Hematopoietic multipotent progenitor cell treated with erythropoietin and hydrocortisone succinate and interleukin-3 and kit ligand, for 17 days (in vitro differentiated cells): Measurements from ENCODE around the gene MAST4.

Experiments used
- DNase-seq: peaks from one replicate; pipeline ENCODE4 v3.0.0-alpha.2; 2015; ENCODE audit warnings: low spot score

The MAST4 gene

DNA sequence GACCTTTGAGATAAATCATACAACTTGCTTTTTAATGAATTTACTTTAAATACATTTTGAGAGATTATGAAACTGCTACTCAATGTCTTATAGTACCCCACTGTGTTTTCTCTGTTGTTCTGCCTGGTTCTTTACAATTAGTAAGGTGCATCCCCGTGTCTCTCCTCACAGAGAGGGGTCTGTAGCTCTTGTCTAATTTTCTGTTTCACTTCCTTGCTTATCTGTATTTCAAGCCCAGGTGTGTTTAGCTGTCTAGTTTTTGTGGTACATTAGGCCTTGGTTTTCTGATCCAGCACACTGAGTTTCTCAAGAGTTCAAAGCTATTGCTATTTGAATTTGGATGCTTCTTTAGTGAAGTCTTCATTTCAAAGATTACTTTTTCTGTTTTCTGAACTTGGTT is 105.1 kb downstream of the MAST4 start:
- DNase-seq = no peak

GRCh38 chr5:66702426-66702825 is 106.2 kb downstream of the MAST4 start:
- DNase-seq = no peak

DNA sequence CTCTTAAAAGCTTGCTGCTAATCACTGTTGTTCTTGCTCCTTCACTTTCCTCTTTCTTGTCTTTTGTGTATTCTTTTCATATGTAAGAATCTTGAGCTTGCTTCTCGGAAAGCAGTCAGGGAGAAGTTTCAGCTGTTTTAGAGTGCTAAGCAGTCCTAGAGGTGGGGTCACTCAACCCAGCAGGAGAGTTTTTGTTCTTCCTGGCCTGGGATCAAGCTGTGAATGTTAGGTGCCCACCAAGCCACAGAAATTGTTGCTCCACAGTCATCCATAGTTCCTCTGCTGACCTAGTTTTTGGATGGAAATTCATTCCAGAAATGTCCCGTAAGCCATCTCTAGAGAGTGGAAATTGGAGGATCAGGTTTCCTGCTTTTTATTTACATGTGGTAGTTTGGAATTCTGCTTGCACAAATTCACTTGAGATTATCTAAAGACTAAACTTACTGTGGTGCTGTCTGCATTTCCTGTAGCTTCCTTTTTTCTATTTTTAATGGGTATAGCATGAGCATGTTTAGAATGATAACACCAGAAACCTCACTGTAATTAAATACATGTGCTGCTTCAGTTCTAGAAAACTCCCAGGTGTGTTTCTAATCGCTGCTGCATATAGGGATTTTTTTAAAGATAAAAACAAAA is 108.7 kb downstream of the MAST4 start:
- no peak for DNase-seq

GRCh38 chr5:66708368-66708767 is 112.2 kb downstream of the MAST4 start:
- no peak for DNase-seq

GRCh38 chr5:66710557-66711088 is 114.4 kb downstream of the MAST4 start:
- DNase-seq = no peak

- DNase-seq = no peak
Measured at GRCh38 chr5:66713998-66714397, 117.8 kb downstream of the MAST4 start.

DNA sequence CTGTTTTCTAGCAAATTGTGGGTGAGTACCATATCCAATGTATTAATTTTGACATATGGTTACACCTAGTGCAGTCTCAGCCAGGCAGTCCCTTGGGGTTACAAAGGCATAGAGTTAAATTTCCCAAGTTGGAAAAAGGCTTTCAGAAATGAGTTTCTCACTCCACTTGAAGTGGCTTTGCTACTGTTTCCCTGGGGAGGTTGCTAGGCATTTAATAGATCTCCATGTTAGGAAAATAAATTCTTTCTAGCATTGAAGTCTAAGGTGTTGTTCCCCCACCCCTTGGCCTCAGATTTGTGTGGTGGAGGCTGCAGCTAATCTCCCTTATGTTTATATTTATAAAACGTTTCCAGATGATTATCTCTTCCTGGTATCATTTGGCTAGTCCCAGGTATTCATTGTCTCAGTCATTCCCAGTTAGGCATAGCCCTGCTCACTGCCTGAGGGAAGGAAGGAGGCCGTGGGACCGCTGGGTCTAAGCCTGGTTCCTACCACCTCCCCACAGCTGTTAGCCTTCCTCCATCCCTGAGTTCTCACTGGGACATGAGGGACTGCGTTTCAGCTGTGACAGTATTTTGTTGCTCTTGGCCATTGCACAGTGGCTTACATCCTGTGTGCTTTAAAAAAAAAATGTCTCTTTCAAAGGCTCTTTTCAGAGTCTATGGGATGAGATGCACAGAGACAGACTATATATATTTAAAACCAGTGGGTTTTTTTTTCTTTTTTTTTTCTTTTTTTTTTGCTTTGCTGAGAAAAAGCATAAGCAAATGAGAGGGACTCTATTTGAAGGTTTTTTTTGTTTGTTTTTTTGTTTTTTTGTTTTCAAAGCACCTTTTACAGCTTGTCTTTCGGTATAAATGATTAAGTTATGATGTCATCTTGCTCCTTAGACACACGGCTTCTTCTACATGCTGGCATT is 121.5 kb downstream of the MAST4 start:
- DNase-seq = no peak

DNA sequence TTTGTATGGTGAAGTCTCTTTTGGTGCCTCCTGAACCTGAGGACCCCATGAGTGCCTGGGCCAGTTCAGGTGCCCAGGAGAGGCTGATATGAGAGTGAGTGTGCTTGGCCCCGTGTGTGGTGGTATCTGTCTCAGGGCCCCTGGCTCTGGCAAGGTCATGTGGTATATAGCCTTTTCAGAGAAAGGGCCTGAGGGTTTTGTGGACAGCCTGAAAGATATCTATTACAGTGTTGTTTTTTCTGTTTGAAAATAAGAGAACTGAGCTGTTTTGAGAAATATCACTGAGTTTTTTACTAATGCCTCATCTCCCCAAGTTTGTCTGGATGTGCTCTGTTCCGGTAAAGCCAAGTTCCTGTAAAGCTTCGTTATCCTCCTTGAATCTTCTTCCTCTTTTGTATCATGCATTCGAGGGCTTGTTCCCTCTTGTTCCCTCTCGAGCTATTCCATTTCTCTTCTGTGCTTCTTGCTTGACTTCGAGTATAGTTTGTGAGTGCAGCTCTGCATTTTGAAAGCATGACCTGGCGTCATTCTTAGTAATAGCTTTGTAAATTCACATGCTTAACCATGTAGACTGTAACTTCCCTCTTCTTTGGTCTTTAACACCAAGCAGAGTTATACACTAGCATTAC is 122.3 kb downstream of the MAST4 start:
- DNase-seq = no peak

DNA sequence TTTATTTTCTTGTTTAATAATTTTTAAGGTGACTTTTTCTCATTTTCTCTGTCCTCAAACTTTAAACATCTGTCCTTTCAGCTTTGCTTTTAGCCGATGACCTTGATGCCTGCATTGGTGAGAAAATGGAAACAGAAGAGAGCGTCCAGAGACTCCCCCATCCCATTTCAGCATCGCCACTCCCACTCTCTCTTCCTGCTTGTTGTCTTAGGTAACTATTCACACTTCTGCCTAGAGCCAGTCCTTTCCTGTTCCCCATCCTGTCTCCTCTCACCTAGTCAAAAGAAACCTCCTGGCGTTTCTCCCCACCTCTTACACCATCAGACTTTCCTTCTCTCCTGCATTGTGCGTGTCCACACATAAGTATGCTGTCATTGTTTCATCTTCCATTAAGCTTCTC is 124.6 kb downstream of the MAST4 start:
- DNase-seq = no peak

DNA sequence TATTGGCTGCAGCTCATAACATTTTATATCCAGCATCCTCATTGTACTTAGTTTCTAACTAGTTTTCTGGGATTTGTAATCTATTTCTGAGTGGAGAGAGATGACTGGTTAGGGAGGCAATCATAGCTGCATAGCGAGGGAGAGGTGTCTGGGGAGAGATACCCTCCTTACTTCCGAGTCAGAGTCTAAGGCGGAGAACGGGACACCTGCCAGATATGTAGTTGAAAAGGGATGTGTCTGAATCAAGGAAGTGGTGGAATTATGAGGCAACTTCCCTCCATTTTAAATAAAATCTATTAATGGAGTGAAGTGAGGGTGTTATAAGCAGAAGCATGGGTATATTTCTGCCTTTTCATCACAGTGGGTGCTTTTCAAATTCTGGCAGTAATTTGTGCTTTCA is 126.5 kb downstream of the MAST4 start:
- no peak for DNase-seq

DNA sequence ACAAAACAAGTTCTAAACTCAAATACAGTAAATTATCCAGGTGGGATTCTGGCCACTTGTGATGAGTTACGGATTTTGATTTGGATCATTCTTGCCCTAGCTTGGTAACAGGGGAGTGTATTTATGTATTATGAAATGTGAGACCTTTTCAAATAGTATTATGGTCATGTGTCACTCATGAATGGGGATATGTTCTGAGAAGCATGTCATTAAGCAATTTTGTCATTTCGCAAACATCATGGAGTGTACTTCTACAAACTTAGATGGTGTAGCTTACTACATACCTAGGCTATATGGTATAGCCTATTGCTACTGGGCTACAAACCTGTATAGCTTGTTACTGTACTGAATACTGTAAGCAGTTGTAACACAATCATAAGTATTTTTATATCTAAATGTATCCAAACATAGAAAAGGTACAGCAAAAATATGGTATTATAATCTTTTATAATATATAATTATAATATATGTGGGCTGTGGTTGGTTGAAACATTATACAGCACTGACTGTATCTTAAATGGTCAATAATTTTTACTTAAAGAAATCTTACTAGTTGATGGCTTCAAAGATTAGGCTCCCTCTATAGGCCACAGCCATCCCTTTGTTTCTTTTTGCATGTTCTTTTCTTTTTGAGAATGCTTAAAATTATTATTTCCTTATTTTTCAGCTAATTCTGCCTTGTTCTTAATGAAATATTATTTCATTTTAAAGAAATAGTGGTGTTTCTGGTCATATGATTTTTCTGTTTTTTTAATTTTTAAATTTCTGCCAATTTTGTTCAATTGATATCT is 128.4 kb downstream of the MAST4 start:
- no peak for DNase-seq

GRCh38 chr5:66727630-66728029 is 131.4 kb downstream of the MAST4 start:
- no peak for DNase-seq

DNA sequence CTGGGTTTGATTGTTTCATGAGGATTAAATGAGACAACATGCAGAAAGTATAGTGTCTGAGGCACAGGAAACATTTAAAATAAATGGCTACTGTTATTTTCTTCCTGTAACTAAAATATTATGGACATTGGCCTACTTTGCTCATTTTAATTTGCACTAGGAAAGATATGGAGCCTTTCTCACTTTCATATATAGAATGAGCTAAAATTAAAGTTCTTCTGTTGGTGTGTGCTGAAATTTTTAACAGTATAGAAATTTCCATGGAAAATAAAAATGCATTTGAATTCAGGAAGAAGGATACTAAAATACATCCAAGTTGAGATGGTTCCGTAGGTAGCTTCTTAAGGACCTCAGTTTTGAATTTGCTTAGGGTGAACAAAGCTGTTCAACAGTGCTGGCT is 131.9 kb downstream of the MAST4 start:
- DNase-seq = no peak

- DNase-seq = no peak
Measured at GRCh38 chr5:66737096-66737495, 140.9 kb downstream of the MAST4 start.

DNA sequence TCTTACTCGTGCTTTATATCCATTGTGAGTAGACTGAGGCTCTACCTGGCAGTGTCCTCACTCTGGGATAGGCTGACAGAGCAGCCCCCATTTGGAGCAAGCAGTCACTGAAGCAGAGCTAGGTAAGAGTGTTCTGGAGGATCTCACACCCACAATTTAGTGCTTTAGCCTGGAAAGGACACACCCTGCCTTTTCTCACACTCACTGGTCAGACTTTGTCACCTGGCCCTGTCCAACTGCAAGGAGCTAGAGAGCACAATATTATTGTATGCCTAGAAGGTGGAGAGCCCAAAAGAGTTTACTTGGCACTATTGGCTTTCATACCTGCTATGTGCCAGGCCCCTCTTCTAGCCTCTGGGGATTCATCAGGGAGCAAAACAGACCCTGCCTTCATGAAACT is 141.9 kb downstream of the MAST4 start:
- DNase-seq = no peak

- no peak for DNase-seq
Measured at GRCh38 chr5:66739021-66739420, 142.8 kb downstream of the MAST4 start.

GRCh38 chr5:66739951-66740350 is 143.8 kb downstream of the MAST4 start:
- no peak for DNase-seq

DNA sequence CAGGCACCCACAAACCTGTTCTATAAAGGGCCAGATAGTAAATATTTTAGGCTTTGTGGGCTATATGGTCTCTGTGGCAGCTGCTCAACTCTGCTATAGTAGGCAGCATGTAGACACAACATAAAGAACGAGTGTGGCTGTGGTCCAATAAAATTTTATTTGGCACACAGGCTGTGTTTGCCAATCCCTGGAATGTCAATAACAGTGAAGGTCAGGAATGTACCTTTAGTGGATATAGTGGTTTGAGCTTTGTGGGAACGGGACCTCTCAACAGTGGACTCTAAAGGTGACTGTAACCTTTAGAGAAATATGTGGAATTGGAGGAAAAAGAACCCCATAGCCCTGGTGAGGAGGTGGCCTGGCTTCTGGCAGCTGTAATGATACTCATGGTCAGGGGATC is 145.2 kb downstream of the MAST4 start:
- DNase-seq = no peak

DNA sequence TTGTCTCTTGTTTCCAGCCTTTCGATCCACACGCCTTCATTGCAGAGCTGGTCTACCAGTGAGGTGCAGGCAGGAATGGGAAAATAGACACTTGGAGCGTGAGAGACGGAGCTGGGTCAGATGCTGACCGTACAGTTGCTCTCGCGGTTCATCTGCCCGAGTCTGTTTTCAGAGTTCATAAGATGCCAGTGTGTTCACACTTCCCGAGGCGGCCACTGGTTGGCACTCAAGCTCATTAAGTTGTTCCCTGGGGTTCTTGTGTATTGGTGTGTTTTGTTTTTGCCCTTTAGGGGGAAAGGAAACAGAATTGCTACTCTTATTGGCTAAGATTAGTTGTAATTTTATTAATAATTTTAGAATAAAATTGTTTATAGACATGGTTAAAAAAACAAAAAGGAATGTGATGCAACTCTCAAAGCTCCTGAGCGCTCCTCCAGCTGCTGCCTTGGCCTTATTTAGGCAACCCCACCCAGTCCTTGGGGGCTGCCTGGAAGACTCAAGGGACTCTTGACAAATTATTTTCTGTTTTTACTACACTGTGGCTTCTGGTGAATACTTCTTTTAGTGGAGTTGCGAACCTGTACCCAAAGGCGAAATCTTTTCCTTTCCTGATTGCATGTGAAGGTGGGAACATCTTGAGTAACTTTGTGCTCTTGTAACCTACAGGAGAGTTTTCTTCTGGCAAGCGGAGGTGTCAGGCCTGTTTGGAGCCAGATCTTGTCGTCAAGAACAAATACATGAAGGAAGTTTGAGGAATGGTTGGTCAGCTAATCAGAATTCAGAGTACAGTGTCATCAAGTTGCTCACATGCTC is 146.1 kb downstream of the MAST4 start:
- DNase-seq = no peak

- no peak for DNase-seq
Measured at GRCh38 chr5:66742896-66743247, 146.7 kb downstream of the MAST4 start.

DNA sequence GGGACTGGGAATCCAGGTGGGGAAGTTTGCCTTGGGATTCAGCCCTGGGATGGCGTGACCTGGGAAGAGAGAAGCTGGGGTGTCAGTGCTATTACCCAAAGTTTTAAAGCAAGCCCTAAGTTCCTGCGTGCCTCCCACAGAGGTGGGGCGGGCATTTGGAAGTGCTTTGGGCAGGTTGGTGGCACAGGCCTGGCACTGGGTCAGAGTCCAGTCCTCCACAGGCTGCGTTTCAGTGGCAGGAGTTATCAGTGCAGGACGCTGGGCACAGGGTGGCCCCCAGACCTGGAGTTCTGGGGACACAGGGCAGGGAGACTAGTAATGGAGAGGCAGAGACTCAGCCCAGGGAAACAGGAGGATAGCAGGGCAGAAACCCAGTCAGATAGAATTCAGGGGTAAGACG is 147.2 kb downstream of the MAST4 start:
- no peak for DNase-seq
